ENCODE measurements around the gene CAPZB.

DNA sequence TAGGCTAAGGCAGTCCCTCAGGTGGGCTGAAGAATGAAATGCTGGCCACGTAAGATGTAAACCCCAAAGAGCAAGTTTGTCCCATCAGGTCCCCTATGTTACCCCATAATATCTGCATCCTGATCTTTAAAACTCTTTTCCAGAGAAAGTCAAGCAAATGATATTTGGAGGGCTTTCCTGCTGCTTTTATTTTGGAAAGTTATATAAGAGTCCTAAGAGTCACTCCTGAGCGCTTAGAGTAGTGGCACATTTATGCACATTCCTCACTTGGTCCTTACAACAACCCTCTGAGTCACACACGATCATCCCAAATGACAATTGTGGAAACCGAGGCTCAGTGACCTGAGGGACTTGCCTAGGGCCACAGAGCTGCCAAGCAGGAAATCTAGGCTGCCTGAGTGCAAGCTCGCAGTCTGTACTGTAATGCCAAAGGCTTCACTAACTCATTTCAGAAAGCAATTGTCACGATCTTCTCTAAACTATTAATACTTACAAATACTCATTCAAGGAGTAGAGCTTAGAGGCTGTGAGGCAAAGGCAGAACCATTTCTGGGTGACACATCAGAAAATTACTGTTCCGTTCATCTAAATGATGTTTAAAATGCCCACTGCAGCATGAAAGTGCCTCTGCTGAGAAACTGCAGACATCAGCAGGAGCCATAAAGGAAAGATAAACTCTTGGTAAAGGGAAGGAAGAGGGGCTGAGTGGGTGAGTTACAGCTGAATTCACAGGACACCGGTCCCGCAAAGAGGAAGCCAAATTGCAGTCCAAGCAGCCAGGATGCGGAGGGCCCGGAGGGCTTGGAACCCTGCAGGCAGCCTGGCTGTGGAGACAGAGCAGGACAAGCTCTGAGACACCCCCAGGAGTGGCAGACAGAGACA lies 30.8 kb downstream of the CAPZB start:
- TF ChIP-seq CTCF (IDR thresholded peaks at IDR 0.05; ENCODE audit: borderline replicate concordance, extremely low read depth, low read length, poor library complexity, severe bottlenecking): no peak
- no peak for TF ChIP-seq EZH2 (IDR thresholded peaks at IDR 0.05; ENCODE audit: borderline replicate concordance, low read depth, low read length, severe bottlenecking)

Measured in DND-41 (cell line).